ENCODE results near the gene AHNAK.

- TF ChIP-seq CTCF (IDR thresholded peaks at IDR 0.05) = no peak
- TF ChIP-seq EZH2 (IDR thresholded peaks at IDR 0.05) = no peak
These were observed 106.6 kb downstream of the AHNAK start for GRCh38 chr11:62439785-62440602.
